H1 (cell line): ENCODE data around the gene RASL10A. TPM values are rescaled to one million over a fixed set of nuclear protein-coding genes. Genes with fewer than 3 reads are reported as not detected.
A peak's percentile ranks its signal among the peaks of the same experiment; 100 is the strongest.

ENCODE experiments used
- CTCF ChIA-PET: fragments of 300-600 bp; sonication (Branson Sonifier 250); formaldehyde crosslinking; loops from one replicate; lab custom pipeline; 2021; ENCODE audit not compliant: partially characterized antibody; lab: Charles Lee
- POLR2A ChIA-PET: fragments of 300-600 bp; sonication (Branson Sonifier 250); formaldehyde crosslinking; loops from one replicate; lab custom pipeline; 2021; ENCODE audit warnings: inconsistent platforms; ENCODE audit not compliant: partially characterized antibody; lab: Charles Lee
- DNase-seq, 2 experiments: peaks; one replicate each; pipeline versions ENCODE4 v3.0.0 to v3.0.0-alpha.2; 2010 to 2022; ENCODE audit warnings: low spot score in 2 of 2, low read depth in 1 of 2, mixed read lengths in 1 of 2
- FAIRE-seq: peaks from 2 replicates; lab custom pipeline; 2011; peaks lifted over from hg19 to GRCh38; lab: Jason Lieb, UNC
- H2AFZ ChIP-seq: 2 replicates; pipeline ENCODE4 v1.8.1; 2012; ENCODE audit warnings: low read length, inconsistent platforms
- H2AK5ac ChIP-seq: 2 replicates; pipeline ENCODE4 v1.6.1; 2013; ENCODE audit warnings: low read depth, low read length
- H2BK120ac ChIP-seq: replicated peaks from 2 replicates; pipeline ENCODE3; 2013; ENCODE audit warnings: low read depth, low read length, inconsistent platforms
- H2BK12ac ChIP-seq: 2 replicates; pipeline ENCODE4 v1.6.1; 2013; ENCODE audit warnings: low read depth, low read length
- H2BK15ac ChIP-seq: 2 replicates; pipeline ENCODE4 v1.6.1; 2013; ENCODE audit warnings: low read length
- H2BK20ac ChIP-seq: 2 replicates; pipeline ENCODE4 v1.6.1; 2013; ENCODE audit warnings: low read length
- H2BK5ac ChIP-seq: 2 replicates; pipeline ENCODE4 v1.6.1; 2013; ENCODE audit warnings: low read depth, low read length
- H3K14ac ChIP-seq: 2 replicates; pipeline ENCODE4 v1.6.1; 2013; ENCODE audit warnings: inconsistent platforms; ENCODE audit not compliant: insufficient read length
- H3K18ac ChIP-seq: 2 replicates; pipeline ENCODE4 v1.6.1; 2013; ENCODE audit warnings: low read length; ENCODE audit errors: extremely low read depth
- H3K23ac ChIP-seq: 2 replicates; pipeline ENCODE4 v1.6.1; 2013; ENCODE audit warnings: inconsistent platforms; ENCODE audit not compliant: insufficient read length
- H3K23me2 ChIP-seq: 2 replicates; pipeline ENCODE4 v1.6.1; 2013; ENCODE audit warnings: low read depth, low read length
- H3K27ac ChIP-seq: 2 replicates; pipeline ENCODE4 v1.6.1; 2011; ENCODE audit warnings: low read depth, low read length, inconsistent platforms
- H3K27me3 ChIP-seq, 4 experiments: replicated peaks in 1 of 4; 1 replicate in 1 of 4; 2 replicates in 3 of 4; pipeline versions ENCODE4 v1.6.1 to v1.8.1; 2011 to 2013; ENCODE audit warnings: low read length in 3 of 4, mild to moderate bottlenecking in 3 of 4, inconsistent platforms in 2 of 4, mixed read lengths in 2 of 4, moderate library complexity in 1 of 4; ENCODE audit not compliant: control insufficient read depth in 3 of 4, insufficient read depth in 3 of 4; ENCODE audit errors: extremely low read depth in 1 of 4
- H3K36me3 ChIP-seq, 4 experiments: 2 replicates each; pipeline versions ENCODE4 v1.6.1 to v1.8.1; 2011 to 2013; ENCODE audit warnings: mild to moderate bottlenecking in 4 of 4, low read length in 3 of 4, moderate library complexity in 2 of 4, control low read depth in 1 of 4, inconsistent platforms in 1 of 4; ENCODE audit not compliant: insufficient read depth in 4 of 4, control insufficient read depth in 2 of 4
- H3K4ac ChIP-seq: replicated peaks from 2 replicates; pipeline ENCODE3; 2013; ENCODE audit warnings: low read length, low read depth, mixed read lengths, inconsistent platforms; ENCODE audit not compliant: insufficient read length
- H3K4me1 ChIP-seq, 4 experiments: replicated peaks in 1 of 4; 1 replicate in 1 of 4; 2 replicates in 3 of 4; pipeline versions ENCODE4 v1.6.1 to v1.8.1; 2011 to 2013; ENCODE audit warnings: low read length in 3 of 4, inconsistent platforms in 2 of 4, mixed read lengths in 1 of 4; ENCODE audit not compliant: insufficient read depth in 4 of 4, control insufficient read depth in 3 of 4
- H3K4me2 ChIP-seq, 2 experiments: 2 replicates each; pipeline versions ENCODE4 v1.6.1 to v1.8.1; 2011 to 2013; ENCODE audit warnings: low read depth in 2 of 2, low read length in 2 of 2, control low read depth in 1 of 2, inconsistent platforms in 1 of 2, mild to moderate bottlenecking in 1 of 2; ENCODE audit not compliant: insufficient read depth in 1 of 2
- H3K4me3 ChIP-seq, 4 experiments: fragments of 200-600, 300-600 bp in 1 of 4; sonication (generic), shearing (Covaris generic), sonication (Bioruptor Twin) in 1 of 4; 2 replicates each; pipeline versions ENCODE4 v1.5.1 to v1.8.1; 2011 to 2016; ENCODE audit warnings: low read length in 4 of 4, low read depth in 3 of 4, control low read depth in 2 of 4, inconsistent platforms in 2 of 4, mild to moderate bottlenecking in 2 of 4, mixed read lengths in 1 of 4, moderate library complexity in 1 of 4; ENCODE audit not compliant: insufficient read depth in 2 of 4; ENCODE audit errors: extremely low read depth in 1 of 4
- H3K56ac ChIP-seq: replicated peaks from 2 replicates; pipeline ENCODE3; 2013; ENCODE audit warnings: low read depth, mild to moderate bottlenecking, mixed read lengths, low read length, inconsistent platforms; ENCODE audit not compliant: insufficient read length
- H3K79me1 ChIP-seq: 2 replicates; pipeline ENCODE4 v1.6.1; 2013; ENCODE audit warnings: low read depth, low read length, control low read depth
- H3K79me2 ChIP-seq, 2 experiments: 2 replicates each; pipeline versions ENCODE4 v1.6.1 to v1.8.1; 2012 to 2013; ENCODE audit warnings: low read length in 2 of 2, mild to moderate bottlenecking in 2 of 2, inconsistent platforms in 1 of 2; ENCODE audit not compliant: insufficient read depth in 2 of 2, control insufficient read depth in 1 of 2
- H3K9ac ChIP-seq, 4 experiments: replicated peaks in 1 of 4; 1 replicate in 1 of 4; 2 replicates in 3 of 4; pipeline versions ENCODE4 v1.6.1 to v1.8.1; 2011 to 2013; ENCODE audit warnings: low read depth in 3 of 4, low read length in 3 of 4, control low read depth in 2 of 4, mild to moderate bottlenecking in 2 of 4, moderate library complexity in 2 of 4, inconsistent platforms in 1 of 4; ENCODE audit errors: extremely low read depth in 1 of 4
- H3K9me3 ChIP-seq, 2 experiments: 2 replicates each; pipeline versions ENCODE4 v1.6.1 to v1.8.1; 2012 to 2013; ENCODE audit warnings: mild to moderate bottlenecking in 2 of 2, moderate library complexity in 2 of 2, control low read depth in 1 of 2, inconsistent platforms in 1 of 2, low read depth in 1 of 2, low read length in 1 of 2, mixed read lengths in 1 of 2; ENCODE audit not compliant: insufficient read depth in 2 of 2
- H4K20me1 ChIP-seq, 2 experiments: replicated peaks in 1 of 2; 2 replicates each; pipeline versions ENCODE3 to v1.8.1; 2011 to 2013; ENCODE audit warnings: inconsistent platforms in 2 of 2, low read length in 2 of 2, mild to moderate bottlenecking in 1 of 2; ENCODE audit not compliant: insufficient read depth in 2 of 2, control insufficient read depth in 1 of 2
- H4K5ac ChIP-seq: 2 replicates; pipeline ENCODE4 v1.6.1; 2013; ENCODE audit warnings: low read length, low read depth, mixed read lengths, inconsistent platforms; ENCODE audit not compliant: insufficient read length
- H4K8ac ChIP-seq: 2 replicates; pipeline ENCODE4 v1.8.0; 2013; ENCODE audit warnings: mild to moderate bottlenecking, moderate library complexity, low read length, inconsistent platforms; ENCODE audit not compliant: insufficient read depth; ENCODE audit errors: extremely low read depth
- H4K91ac ChIP-seq: replicated peaks from 2 replicates; pipeline ENCODE3; 2013; ENCODE audit warnings: low read length, mixed read lengths, inconsistent platforms; ENCODE audit not compliant: insufficient read length
- EZH2 ChIP-seq: fragments of 200-600 bp; sonication (generic); IDR thresholded peaks from 2 replicates; pipeline ENCODE4 v1.7.1; 2012; ENCODE audit warnings: low read depth, mild to moderate bottlenecking, moderate library complexity, low read length, inconsistent platforms; ENCODE audit not compliant: severe bottlenecking
- FOSL1 ChIP-seq: IDR thresholded peaks from 2 replicates; pipeline ENCODE4 v1.6.1; 2011; ENCODE audit warnings: mild to moderate bottlenecking, low read depth, low read length, moderate library complexity; ENCODE audit not compliant: insufficient read depth
- GABPA ChIP-seq: IDR thresholded peaks from 2 replicates; pipeline ENCODE4 v1.6.1; 2011; ENCODE audit warnings: mild to moderate bottlenecking, low read length, moderate library complexity, borderline replicate concordance; ENCODE audit not compliant: insufficient read depth
- TCF12 ChIP-seq: IDR thresholded peaks from 2 replicates; pipeline ENCODE4 v1.6.1; 2011; ENCODE audit warnings: low read depth, mild to moderate bottlenecking, low read length
- WGBS, 2 experiments: shearing (Covaris generic) in 1 of 2; methylation state at CpG; one replicate each; pipeline versions ENCODE4 v1.1.6 to v1.1.7; 2013 to 2015; ENCODE audit warnings: low lambda C conversion rate in 2 of 2, mixed read lengths in 2 of 2, inconsistent platforms in 1 of 2, low coverage in 1 of 2, missing lambda C conversion rate in 1 of 2; ENCODE audit not compliant: insufficient replicate concordance in 2 of 2, insufficient coverage in 1 of 2, insufficient read length in 1 of 2; ENCODE audit errors: extremely low coverage in 1 of 2, missing lambda C conversion rate in 1 of 2; 5-methylcytosine and 5-hydroxymethylcytosine counted together
- polyA plus RNA-seq, 7 experiments: library from polyadenylated mRNA; depleted of rRNA in 3 of 7; stranded (reverse) in 5 of 7; unstranded in 2 of 7; fragments of >200 nt in 5 of 7; fragments of 200-250 nt in 2 of 7; gene quantifications; 1 replicate in 5 of 7; 2 replicates in 1 of 7; 4 replicates in 1 of 7; pipeline versions ENCODE4 v1.2.1 to v1.2.3, GENCODE V29; 2011 to 2013; ENCODE audit warnings: missing spikeins in 2 of 7, mixed read lengths in 2 of 7
- total RNA-seq: library from RNA; stranded (reverse); fragmentation: NEBNext Ultra II Directional; extraction: Animal tissue kit (Norgen Biotek cat#: 25700); gene quantifications from 2 replicates; pipeline ENCODE4 v1.2.1, GENCODE V29; 2021

RASL10A gene
- total and polyA plus RNA-seq, 2 of the 8 experiments (the other 6 are each of a cell fraction or from before 2014, with no cell fraction given), result 1.1 to 1.5 TPM

DNA sequence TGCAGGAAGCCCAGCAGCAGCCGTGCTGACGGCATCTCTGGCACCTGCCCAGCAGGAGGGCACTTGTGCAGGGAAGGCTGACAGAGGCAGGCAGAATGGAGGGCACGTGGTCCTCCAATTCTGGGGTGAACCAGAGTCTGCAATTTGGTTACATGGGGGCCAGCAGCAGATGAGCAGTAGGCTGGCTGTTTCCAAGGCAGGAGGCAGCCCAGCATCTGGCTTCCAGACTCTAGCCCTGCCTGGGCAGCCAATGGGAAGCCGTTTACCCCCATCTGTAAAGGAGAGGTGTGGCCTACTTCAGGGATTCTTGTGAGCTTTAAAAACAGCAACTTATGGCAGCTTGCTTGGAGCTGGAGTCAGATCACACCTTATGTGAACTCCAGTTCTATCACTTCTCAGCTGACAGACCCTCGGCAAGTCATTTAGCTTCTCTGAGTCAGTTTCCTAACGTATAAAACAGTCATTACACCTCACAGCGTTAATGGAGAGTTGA lies 27.9 kb upstream of the RASL10A start:
- Histone ChIP-seq H2BK20ac (no peak overlapping the region), H3K23me2 (no peaks in the 10 kb centered on the region), H3K4ac (no peak overlapping the region), H3K27me3 (no peaks in the 10 kb centered on the region), H4K8ac (no peak overlapping the region), H3K4me1 (no peaks in the 10 kb centered on the region), H3K4me2 (no peak overlapping the region), H2BK15ac (no peak overlapping the region), H2AK5ac (no peak overlapping the region), H3K9ac (no peak overlapping the region), H4K5ac (no peak overlapping the region), H2BK5ac (0 out of 2 replicates have a peak overlapping the region, but pooled peaks have one; percentile 35), H3K36me3 (peaks cover 8 to 40% (median 28%) of the 10 kb centered on the region in 4 experiments), H3K56ac (no peak overlapping the region), H2AFZ (no peak overlapping the region), H3K4me3 (no peak overlapping the region), H4K20me1 (peaks cover 1 to 9% of the 10 kb centered on the region in 2 experiments), H3K79me2 (no peaks in the 10 kb centered on the region), H3K79me1 (no peaks in the 10 kb centered on the region), H2BK12ac (no peak overlapping the region), H3K18ac (no peak overlapping the region), H3K14ac (no peak overlapping the region), H4K91ac (no peak overlapping the region), H3K27ac (no peak overlapping the region), H3K9me3 (no peaks in the 10 kb centered on the region), H2BK120ac (no peak overlapping the region), H3K23ac (no peak overlapping the region)
- CTCF ChIA-PET, result interaction anchor here (1.0 to 1.2 kb wide), 2 partner anchors 16 to 220 kb away, joined by 3 to 7 read pairs; no protein-coding TSS in a partner anchor
- no peak for TF ChIP-seq TCF12
- TF ChIP-seq EZH2, result no peak
- no peak for TF ChIP-seq FOSL1
- no peak for TF ChIP-seq GABPA
- 87% methylated on average over 7 of the region's 7 CpGs; no CpG with 5 or more reads in 1 of the 2 experiments for WGBS, 2 experiments
- POLR2A ChIA-PET, result no interaction called here
- DNase-seq, result no peak
- no peak for FAIRE-seq
